Vagina (tissue), 2 donors: ENCODE results near the gene RTRAF. TPM values are rescaled to one million over a fixed set of nuclear protein-coding genes. Genes with fewer than 3 reads are reported as not detected.

ENCODE experiments used
- DNase-seq, 2 donors: peaks; one replicate each; pipeline ENCODE4 v3.0.0-alpha.2; 2017; ENCODE audit errors: extremely low spot score in 2 of 2
- H3K27ac ChIP-seq: fragments of 200-600 bp; sonication (generic); one replicate; pipeline ENCODE4 v1.5.1; 2019
- H3K27me3 ChIP-seq: fragments of 200-600 bp; sonication (generic); one replicate; pipeline ENCODE4 v1.5.1; 2019
- H3K36me3 ChIP-seq, 2 donors: fragments of 200-600 bp; sonication (generic); one replicate each; pipeline ENCODE4 v1.5.1; 2017 to 2019
- H3K4me1 ChIP-seq: fragments of 200-600 bp; sonication (generic); one replicate; pipeline ENCODE4 v1.5.1; 2019
- H3K4me3 ChIP-seq, 2 donors: fragments of 200-600 bp; sonication (generic); 1 replicate in 1 of 2; 2 replicates in 1 of 2; pipeline ENCODE4 v1.5.1; 2016 to 2019
- H3K9me3 ChIP-seq: fragments of 200-600 bp; sonication (generic); one replicate; pipeline ENCODE4 v1.5.1; 2019
- CTCF ChIP-seq, 3 experiments: fragments of 450-650 bp in 2 of 3; fragments of 200-600 bp in 1 of 3; sonication (generic) in 1 of 3; IDR thresholded peaks; one replicate each; pipeline ENCODE4 v1.5.1; 2017 to 2019; ENCODE audit warnings: antibody characterized with exemption in 3 of 3, mild to moderate bottlenecking in 2 of 3, moderate library complexity in 2 of 3
- POLR2A ChIP-seq, 2 donors: fragments of 450-650 bp; IDR thresholded peaks; one replicate each; pipeline ENCODE4 v1.6.1; 2017; ENCODE audit warnings: antibody characterized with exemption in 2 of 2, mild to moderate bottlenecking in 2 of 2, moderate library complexity in 2 of 2
- POLR2AphosphoS5 ChIP-seq, 2 donors: sonication (generic); formaldehyde crosslinking; IDR thresholded peaks; one replicate each; pipeline ENCODE4 v1.9.0; 2017; ENCODE audit warnings: antibody characterized with exemption in 2 of 2, mild to moderate bottlenecking in 2 of 2, low read depth in 1 of 2; ENCODE audit not compliant: insufficient read depth in 1 of 2
- intact Hi-C: fragments of 100-400 bp; cut with DNase I; formaldehyde crosslinking; loops from one replicate; pipeline ENCODE4 v1.15.1; 2023
- total RNA-seq: library from RNA; depleted of rRNA; stranded (reverse); fragments of >200 nt; gene quantifications from one replicate; pipeline ENCODE4 v1.2.3, GENCODE V29; 2016

The RTRAF gene
- total RNA-seq, 1 donor from 2014 or later, result 35.4 TPM

- no peak for TF ChIP-seq POLR2A (IDR thresholded peaks at IDR 0.05)
- TF ChIP-seq POLR2AphosphoS5 (IDR thresholded peaks at IDR 0.05; ENCODE audit: insufficient read depth in 1 of 2, low read depth in 1 of 2), result no peak
- TF ChIP-seq CTCF (IDR thresholded peaks at IDR 0.05), result no peak
- Histone ChIP-seq H3K36me3 (no peaks in the 10 kb centered on the region), H3K4me1 (peaks cover 26% of the 10 kb centered on the region), H3K4me3 (no peak overlapping the region), H3K9me3 (no peaks in the 10 kb centered on the region), H3K27me3 (no peaks in the 10 kb centered on the region), H3K27ac (no peak overlapping the region)
- no peak for DNase-seq
- intact Hi-C loops, result no loop called here
Observed at GRCh38 chr14:52029881-52030280, 40.5 kb downstream of the RTRAF start.

- Histone ChIP-seq H3K9me3 (no peaks in the 10 kb centered on the region), H3K27ac (peak overlapping the region; percentile 53), H3K4me1 (peaks cover 26% of the 10 kb centered on the region), H3K36me3 (no peaks in the 10 kb centered on the region), H3K4me3 (no peak overlapping the region), H3K27me3 (no peaks in the 10 kb centered on the region)
- DNase-seq, result no peak
- TF ChIP-seq CTCF (IDR thresholded peaks at IDR 0.05) (no peak), POLR2AphosphoS5 (IDR thresholded peaks at IDR 0.05; ENCODE audit: insufficient read depth in 1 of 2, low read depth in 1 of 2) (no peak)
- intact Hi-C loops, result no loop called here
Observed at GRCh38 chr14:52031781-52032180, 42.4 kb downstream of the RTRAF start.

GRCh38 chr14:52032204-52032801, 43.0 kb downstream of the RTRAF start:
- intact Hi-C loops, result no loop called here
- TF ChIP-seq CTCF (IDR thresholded peaks at IDR 0.05) (no peak), POLR2A (IDR thresholded peaks at IDR 0.05) (no peak), POLR2AphosphoS5 (IDR thresholded peaks at IDR 0.05; ENCODE audit: insufficient read depth in 1 of 2, low read depth in 1 of 2) (no peak)
- Histone ChIP-seq H3K27ac (peak overlapping the region; percentile 53), H3K9me3 (no peaks in the 10 kb centered on the region), H3K36me3 (no peaks in the 10 kb centered on the region), H3K4me3 (no peak overlapping the region), H3K27me3 (no peaks in the 10 kb centered on the region), H3K4me1 (peaks cover 26% of the 10 kb centered on the region)
- no peak for DNase-seq

GRCh38 chr14:52033101-52033642, 43.8 kb downstream of the RTRAF start:
- no peaks in the 10 kb centered on the region for H3K9me3 ChIP-seq
- intact Hi-C loops, result no loop called here
- H3K4me3 ChIP-seq, result no peak overlapping the region
- TF ChIP-seq CTCF (IDR thresholded peaks at IDR 0.05) (no peak), POLR2A (IDR thresholded peaks at IDR 0.05) (no peak), POLR2AphosphoS5 (IDR thresholded peaks at IDR 0.05; ENCODE audit: insufficient read depth in 1 of 2, low read depth in 1 of 2) (no peak)
- DNase-seq, result no peak
- H3K27ac ChIP-seq, result peak overlapping the region; percentile 53
- peaks cover 26% of the 10 kb centered on the region for H3K4me1 ChIP-seq
- H3K27me3 ChIP-seq, result no peaks in the 10 kb centered on the region
- H3K36me3 ChIP-seq, result no peaks in the 10 kb centered on the region

- peak in 1 of 2 donors; percentile 60 for DNase-seq
- peaks cover 0 to 9% of the 10 kb centered on the region in 2 donors for H3K36me3 ChIP-seq
Observed at GRCh38 chr14:52039124-52039815, 49.9 kb downstream of the RTRAF start.

More at GRCh38 chr14:52039124-52039815, 49.9 kb downstream of the RTRAF start:
- H3K27ac ChIP-seq, result no peak overlapping the region
- H3K4me1 ChIP-seq, result peaks cover 15% of the 10 kb centered on the region
- H3K4me3 ChIP-seq, result no peak overlapping the region
- intact Hi-C loops, result no loop called here
- TF ChIP-seq POLR2A (IDR thresholded peaks at IDR 0.05) (no peak), CTCF (IDR thresholded peaks at IDR 0.05) (no peak), POLR2AphosphoS5 (IDR thresholded peaks at IDR 0.05; ENCODE audit: insufficient read depth in 1 of 2, low read depth in 1 of 2) (no peak)
- no peaks in the 10 kb centered on the region for H3K27me3 ChIP-seq
- H3K9me3 ChIP-seq, result no peaks in the 10 kb centered on the region
